Fibroblast of lung (primary cell): ENCODE measurements around the gene LDAH.

ENCODE experiments used
- EZH2 ChIP-seq: IDR thresholded peaks from 2 replicates; pipeline ENCODE4 v1.5.1; 2012; ENCODE audit warnings: low read length, control low read depth, mild to moderate bottlenecking; ENCODE audit errors: missing control alignments
- TF ChIP-seq, protein P1 (sequence below), 2 donors: IDR thresholded peaks in 1 of 2; conservative IDR thresholded peaks in 1 of 2; 1 replicate in 1 of 2; 2 replicates in 1 of 2; pipeline ENCODE4 v1.5.1; 2011 to 2012; ENCODE audit warnings: low read length in 2 of 2, control low read depth in 1 of 2, inconsistent platforms in 1 of 2, low read depth in 1 of 2, mild to moderate bottlenecking in 1 of 2

DNA sequence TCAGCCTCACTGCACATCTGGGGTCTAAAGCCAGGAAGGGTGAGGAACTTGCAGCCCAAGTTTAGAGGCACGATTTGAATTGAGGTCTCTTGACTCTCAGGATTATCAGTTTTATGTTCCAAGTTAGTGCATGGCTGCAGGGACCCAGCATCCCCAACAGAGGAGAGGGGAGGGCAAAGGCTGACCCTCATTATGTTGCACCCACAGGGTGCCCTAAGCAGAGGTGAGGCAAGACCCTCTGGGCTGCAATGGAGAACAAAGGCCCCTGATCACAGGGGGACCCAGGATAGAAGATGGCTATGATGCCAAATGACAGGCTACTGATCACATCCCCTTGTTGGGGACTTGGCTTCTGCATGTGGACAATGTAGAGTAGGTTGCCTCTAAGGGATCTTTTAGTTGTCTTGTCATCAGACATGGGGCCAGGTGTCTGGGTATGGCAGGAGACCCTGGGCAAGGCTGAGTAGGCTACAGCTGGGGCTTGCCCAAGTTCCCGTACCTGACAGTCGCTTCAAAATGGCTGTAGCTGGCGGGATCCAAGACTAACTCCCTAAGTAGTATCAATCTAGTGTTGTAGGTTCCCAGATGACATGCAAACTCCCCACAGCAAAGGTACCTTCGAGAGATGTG lies 160.5 kb downstream of the LDAH start:
- TF ChIP-seq, protein P1, sequence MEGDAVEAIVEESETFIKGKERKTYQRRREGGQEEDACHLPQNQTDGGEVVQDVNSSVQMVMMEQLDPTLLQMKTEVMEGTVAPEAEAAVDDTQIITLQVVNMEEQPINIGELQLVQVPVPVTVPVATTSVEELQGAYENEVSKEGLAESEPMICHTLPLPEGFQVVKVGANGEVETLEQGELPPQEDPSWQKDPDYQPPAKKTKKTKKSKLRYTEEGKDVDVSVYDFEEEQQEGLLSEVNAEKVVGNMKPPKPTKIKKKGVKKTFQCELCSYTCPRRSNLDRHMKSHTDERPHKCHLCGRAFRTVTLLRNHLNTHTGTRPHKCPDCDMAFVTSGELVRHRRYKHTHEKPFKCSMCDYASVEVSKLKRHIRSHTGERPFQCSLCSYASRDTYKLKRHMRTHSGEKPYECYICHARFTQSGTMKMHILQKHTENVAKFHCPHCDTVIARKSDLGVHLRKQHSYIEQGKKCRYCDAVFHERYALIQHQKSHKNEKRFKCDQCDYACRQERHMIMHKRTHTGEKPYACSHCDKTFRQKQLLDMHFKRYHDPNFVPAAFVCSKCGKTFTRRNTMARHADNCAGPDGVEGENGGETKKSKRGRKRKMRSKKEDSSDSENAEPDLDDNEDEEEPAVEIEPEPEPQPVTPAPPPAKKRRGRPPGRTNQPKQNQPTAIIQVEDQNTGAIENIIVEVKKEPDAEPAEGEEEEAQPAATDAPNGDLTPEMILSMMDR (conservative IDR thresholded peaks at IDR 0.05 in 1 of 2, IDR thresholded peaks at IDR 0.05 in 1 of 2; ENCODE audit: low read depth in 1 of 2, low read length in 2 of 2), result no peak
- TF ChIP-seq EZH2, result peak; percentile 68
